AG04449 (cell line): ENCODE data around the gene NCOA7.

Source experiments
- CTCF ChIA-PET: fragments of 350-600 bp; formaldehyde crosslinking; extraction: SDS; loops from one replicate; lab custom pipeline; 2021; ENCODE audit warnings: antibody characterized with exemption; lab: Yijun Ruan, JAX
- POLR2A ChIA-PET: fragments of 400-600, 350-600 bp; formaldehyde crosslinking; extraction: SDS; loops from one replicate; lab custom pipeline; 2020; ENCODE audit warnings: antibody characterized with exemption, inconsistent platforms; lab: Yijun Ruan, JAX
- DNase-seq: peaks from one replicate; pipeline ENCODE4 v3.0.0-alpha.2; 2010; ENCODE audit warnings: low read depth, low spot score
- H3K4me3 ChIP-seq: 2 replicates; pipeline ENCODE4 v1.5.1; 2011; ENCODE audit warnings: low read depth, mild to moderate bottlenecking, control low read depth, low read length
- CTCF ChIP-seq: IDR thresholded peaks from one replicate; pipeline ENCODE4 v1.5.1; 2011; ENCODE audit warnings: mild to moderate bottlenecking, moderate library complexity, low read length, control low read depth, inconsistent platforms; ENCODE audit not compliant: insufficient read depth; ENCODE audit errors: missing control alignments

NCOA7 gene

DNA sequence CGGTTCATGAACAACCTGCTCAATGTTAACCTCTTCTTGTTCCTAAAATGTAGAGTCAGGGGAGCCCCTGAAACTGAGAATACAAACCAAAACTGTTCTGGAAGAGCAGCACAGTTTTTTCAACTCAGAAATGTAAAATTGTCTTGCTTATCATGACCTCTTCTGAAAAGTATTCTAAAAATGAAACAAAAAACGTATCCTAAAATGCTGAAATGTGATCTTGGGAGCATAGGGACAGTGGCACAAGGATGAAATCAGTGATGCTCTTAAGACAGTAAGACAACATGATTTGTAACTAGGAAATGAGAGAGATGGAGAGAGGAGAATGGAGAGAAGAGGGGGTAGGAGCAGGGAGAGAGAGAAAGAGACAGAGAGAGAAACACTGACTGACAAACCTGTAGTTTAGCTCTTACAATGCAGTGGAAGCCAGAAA is 27.5 kb downstream of the NCOA7 start:
- POLR2A ChIA-PET = no interaction called here
- no peak for DNase-seq
- CTCF ChIA-PET = interaction anchor here (0.7 to 1.3 kb wide), 3 partner anchors 20 to 138 kb away, joined by 3 to 4 read pairs (median 3); partner anchors contain the start of gene HINT3
- no peak overlapping the region for H3K4me3 ChIP-seq
- no peak for TF ChIP-seq CTCF

GRCh38 chr6:125818772-125819260 is 28.1 kb downstream of the NCOA7 start:
- ChIA-PET CTCF (interaction anchor here (0.7 to 1.3 kb wide), 2 partner anchors 20 to 39 kb away, joined by 3 read pairs; no protein-coding TSS in a partner anchor), POLR2A (no interaction called here)

GRCh38 chr6:125819535-125820326 is 29.0 kb downstream of the NCOA7 start:
- CTCF ChIA-PET = interaction anchor here (0.7 kb wide), 1 partner anchor 39 kb away, joined by 3 read pairs; no protein-coding TSS in a partner anchor
- H3K4me3 ChIP-seq = no peak overlapping the region
- POLR2A ChIA-PET = no interaction called here
- TF ChIP-seq CTCF = no peak
- no peak for DNase-seq

More at GRCh38 chr6:125818772-125819260, 28.1 kb downstream of the NCOA7 start:
- DNase-seq = no peak
- no peak for TF ChIP-seq CTCF
- H3K4me3 ChIP-seq = no peak overlapping the region

DNA sequence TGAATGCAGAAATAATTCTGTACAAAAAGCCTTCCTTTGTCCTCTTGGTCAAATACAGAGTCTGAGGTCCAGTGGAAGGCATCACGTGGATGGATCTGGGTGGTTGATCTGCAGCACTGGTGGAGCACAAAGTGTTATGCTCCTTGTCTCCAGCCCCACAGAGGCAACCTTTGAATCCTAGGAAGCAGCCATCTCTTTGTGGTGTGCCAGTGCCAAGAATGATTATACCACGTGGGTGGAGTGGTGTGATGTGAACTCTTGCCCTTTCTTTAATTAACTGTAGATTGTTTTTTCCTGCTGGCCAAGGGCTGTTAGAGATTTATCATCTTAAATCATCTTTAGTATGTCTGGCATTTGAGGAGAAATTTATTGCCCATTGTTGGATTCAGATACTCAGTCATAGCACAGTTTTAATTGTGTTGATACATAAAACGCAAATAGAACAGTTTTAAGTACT is 31.1 kb downstream of the NCOA7 start:
- no peak for DNase-seq
- ChIA-PET POLR2A (no interaction called here), CTCF (no interaction called here)
- H3K4me3 ChIP-seq = no peak overlapping the region
- TF ChIP-seq CTCF = no peak

- ChIA-PET CTCF (interaction anchor here (1.1 kb wide), 1 partner anchor 133 kb away, joined by 4 read pairs; the partner anchor contains the start of gene HINT3), POLR2A (no interaction called here)
- no peak overlapping the region for H3K4me3 ChIP-seq
- TF ChIP-seq CTCF = no peak
- no peak for DNase-seq
Measured at GRCh38 chr6:125823180-125823579, 32.4 kb downstream of the NCOA7 start.
